NCI-H2081 treated with DMSO at 0.1 percent for 48 hours (cell line): ENCODE results near the gene TOP2B.

Source experiments
- DNase-seq: peaks from one replicate; lab custom pipeline; 2025; lab: John Stamatoyannopoulos, UW

The TOP2B gene

GRCh38 chr3:25584011-25584789, 80.5 kb downstream of the TOP2B start:
- DNase-seq: no peak

DNA sequence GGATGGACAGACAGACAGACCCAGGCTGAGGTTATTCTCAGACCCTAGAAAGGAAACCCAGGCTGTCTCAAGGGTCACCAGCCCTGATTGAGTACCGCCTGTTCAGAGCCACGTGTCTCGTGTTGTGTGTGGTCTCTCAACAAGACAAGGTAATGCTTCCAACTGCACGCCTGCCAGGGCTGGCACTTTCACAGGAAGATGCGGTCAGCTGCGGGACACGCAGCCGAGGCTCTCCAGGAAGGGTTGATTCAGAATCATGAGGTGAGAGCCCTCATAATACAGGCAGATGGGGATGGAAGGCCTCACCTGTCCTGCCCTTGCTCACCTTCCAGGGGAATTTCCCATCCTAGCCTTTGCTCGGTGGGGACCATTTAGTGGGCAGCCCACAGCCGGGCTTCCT, 81.4 kb downstream of the TOP2B start:
- no peak for DNase-seq

DNA sequence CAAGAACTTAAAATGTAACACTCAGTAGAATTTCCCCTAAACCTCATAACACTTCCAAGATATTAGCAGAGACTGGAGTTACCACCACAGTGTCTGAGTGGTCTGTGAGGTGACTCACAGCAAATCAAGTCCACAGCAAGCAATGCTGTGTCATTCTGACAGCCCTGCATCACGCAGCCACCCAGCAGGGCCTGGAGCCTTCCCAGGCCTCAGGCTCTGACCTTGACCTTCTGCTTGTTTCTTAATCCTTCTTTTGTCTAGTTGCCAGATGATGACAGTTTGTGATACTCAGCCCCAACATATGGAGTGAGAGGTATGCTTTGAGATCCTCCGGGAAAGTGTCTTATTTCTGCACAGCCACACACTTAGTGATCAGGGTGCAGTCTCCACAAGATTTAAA, 82.5 kb downstream of the TOP2B start:
- DNase-seq: no peak

- no peak for DNase-seq
Measured at GRCh38 chr3:25581823-25582222, 82.9 kb downstream of the TOP2B start.

DNA sequence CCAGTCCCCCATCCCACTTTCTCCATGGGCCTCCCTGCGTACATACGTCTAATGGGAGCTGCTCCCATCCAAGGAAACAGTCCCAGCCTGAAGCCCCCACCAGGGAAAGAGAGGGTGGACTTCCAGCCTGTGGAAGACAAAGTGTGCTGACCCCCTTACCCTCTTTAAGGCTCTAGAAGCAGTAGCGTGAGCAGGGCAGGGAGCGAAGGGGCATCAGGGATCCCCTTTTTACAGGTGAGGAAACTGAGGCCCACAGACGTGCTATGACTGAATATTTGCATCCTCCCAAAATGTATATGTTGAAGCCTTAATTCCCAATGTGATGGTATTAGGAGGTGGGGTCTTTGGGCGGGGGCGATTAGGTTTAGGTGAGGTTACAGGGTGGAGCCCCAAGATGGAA, 83.4 kb downstream of the TOP2B start:
- DNase-seq: no peak

- no peak for DNase-seq
Measured at GRCh38 chr3:25580534-25580933, 84.2 kb downstream of the TOP2B start.

DNA sequence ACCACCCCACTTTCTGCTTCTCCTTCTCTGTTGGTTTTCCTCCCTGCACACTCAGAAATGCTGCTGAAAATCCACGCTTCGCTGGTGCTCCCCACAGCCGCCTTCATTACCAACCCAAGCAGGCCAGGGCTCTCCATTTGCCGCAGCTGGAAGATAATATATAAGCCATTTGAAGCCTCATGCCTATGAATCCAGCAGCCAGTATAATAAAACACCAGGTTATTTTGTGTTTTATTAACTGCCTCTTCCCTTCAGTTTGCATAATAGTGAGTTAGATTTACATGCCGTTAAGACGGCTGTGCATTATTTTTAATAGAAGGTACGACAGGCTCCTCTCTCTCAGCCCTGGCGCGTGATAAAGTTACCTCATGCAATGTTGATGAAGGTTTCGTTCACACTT, 86.6 kb downstream of the TOP2B start:
- DNase-seq: no peak

- no peak for DNase-seq
Measured at GRCh38 chr3:25576831-25577454, 87.8 kb downstream of the TOP2B start.

DNA sequence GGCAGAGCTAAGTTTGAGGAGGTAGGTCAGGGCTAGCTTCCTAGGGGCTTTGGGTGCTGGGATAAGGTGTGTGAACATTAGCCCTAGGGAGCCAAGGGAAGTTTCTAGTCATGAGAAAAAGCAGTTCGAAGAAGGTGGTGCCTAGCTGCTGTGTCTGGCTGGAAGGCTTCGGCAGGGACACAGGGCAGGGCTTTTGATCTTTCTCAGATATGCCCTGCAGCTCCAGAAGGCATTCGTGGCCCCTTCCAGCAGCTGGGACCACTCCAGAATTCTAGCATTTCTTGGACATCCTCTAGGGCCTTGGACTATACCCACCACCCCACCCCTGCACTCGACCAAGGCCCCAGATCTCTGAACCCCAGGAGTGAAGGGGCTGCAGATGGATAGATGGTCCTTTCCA, 88.6 kb downstream of the TOP2B start:
- no peak for DNase-seq

- DNase-seq: no peak
Measured at GRCh38 chr3:25575001-25575400, 89.7 kb downstream of the TOP2B start.

GRCh38 chr3:25574172-25574765, 90.4 kb downstream of the TOP2B start:
- DNase-seq: no peak

DNA sequence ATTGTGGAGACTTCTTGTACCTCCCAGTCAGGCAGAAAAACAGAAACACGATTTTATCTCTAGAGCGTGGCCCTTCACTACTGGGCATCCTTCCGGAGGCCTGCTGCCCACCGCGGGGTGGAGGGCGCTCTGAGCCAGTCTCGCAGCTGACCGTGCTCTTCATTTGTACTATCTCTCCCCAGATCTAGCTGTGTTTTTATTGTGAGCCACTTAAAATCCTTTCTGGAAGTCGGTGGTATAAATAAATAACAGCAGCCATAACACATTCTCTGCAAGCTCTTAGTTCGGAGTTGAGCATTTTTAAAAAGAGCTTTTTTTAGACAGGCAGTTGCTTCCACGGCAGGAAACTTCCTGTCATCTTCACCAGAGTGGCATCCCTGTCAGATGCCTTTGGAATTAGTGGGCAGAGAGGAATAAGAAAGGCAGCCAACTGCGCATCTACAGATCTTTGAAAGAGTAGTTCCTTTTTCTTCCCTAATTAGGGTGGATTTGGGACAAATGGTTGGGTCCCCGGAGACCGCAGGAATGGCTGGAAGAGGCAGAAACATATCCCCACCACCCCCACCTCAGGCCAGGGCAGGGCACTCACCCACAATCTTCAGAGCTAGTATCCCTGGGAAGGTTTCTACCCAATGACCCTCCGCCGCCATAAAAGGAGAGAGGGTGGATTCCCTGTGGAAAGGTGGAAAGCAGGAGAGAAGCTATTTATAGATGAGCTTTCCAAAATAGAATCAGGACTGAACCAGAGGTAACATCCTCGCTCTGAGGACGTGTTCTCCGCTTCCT, 91.1 kb downstream of the TOP2B start:
- no peak for DNase-seq

GRCh38 chr3:25572919-25573385, 91.8 kb downstream of the TOP2B start:
- DNase-seq: no peak

DNA sequence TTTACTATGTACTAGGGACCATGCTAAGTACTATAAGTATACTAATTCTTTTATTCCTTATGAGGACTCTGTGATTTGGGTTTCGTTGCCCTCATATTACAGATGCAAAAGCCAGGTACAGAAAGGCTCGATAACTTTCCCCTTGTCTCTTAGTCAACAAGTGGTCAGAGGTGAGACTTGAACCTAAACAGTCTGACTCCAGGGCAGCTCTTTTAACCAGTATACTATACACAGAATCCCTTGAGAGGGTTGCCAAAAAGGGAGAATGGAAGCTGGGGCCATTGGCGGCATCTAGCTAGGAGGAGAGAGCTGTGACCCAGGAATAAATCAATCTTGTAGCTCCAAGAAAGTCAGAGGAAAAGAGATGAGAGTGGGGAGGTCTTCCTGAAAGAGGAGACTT, 92.4 kb downstream of the TOP2B start:
- no peak for DNase-seq

GRCh38 chr3:25571285-25571684, 93.4 kb downstream of the TOP2B start:
- DNase-seq: no peak

GRCh38 chr3:25568525-25569078, 96.1 kb downstream of the TOP2B start:
- DNase-seq: no peak

- no peak for DNase-seq
Measured at GRCh38 chr3:25567806-25568524, 96.7 kb downstream of the TOP2B start.

- DNase-seq: no peak
Measured at GRCh38 chr3:25567388-25567787, 97.3 kb downstream of the TOP2B start.

DNA sequence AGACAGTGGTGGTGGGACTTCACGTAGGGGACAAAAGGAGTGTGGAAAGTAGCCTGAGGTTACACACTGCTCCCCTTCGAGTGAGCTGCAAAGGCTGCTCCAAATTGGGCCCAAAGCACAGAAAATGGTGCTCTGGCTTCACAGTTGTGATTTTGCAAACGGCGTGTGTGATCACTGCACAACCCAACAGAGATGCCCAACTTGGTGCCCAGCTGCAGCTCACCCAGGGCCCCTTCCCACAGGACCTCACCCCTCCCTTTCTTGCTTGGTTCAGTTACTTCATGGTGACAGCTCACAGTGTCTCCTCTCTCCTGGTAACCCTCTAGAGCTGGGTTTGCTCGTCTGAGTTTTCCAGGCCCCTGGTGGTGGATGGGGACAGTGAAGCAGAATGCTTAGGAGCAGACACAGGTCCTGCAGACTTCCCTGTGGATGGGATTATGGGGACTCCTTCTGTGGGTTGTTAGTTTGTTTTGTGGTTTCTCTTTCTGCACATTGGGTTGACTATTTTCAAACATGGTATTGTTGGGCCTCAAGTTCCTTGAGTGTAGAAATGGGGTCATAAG, 98.3 kb downstream of the TOP2B start:
- DNase-seq: no peak

- no peak for DNase-seq
Measured at GRCh38 chr3:25565807-25566206, 98.9 kb downstream of the TOP2B start.

DNA sequence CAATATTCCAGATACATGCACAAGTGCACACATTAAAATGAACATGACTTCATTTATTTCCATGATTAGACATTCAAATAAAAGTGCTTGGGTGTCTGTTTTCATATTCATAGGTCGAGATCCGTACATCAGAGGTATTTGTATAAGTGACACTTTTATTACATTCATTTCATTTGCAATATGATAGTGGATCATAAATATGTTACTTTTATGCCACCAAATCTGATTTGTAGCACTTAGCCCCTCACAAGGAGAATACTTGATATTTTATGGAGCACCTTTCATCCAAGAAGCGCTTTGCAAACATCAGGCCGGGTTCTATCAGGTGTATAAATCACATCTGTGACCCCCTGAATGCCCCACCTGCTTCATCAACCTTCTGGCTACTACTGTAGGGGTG, 100.6 kb downstream of the TOP2B start:
- DNase-seq: no peak
